ENCODE results near the gene PEX5L. TPM values are rescaled to one million over a fixed set of nuclear protein-coding genes. Genes with fewer than 3 reads are reported as not detected.
A peak's percentile ranks its signal among the peaks of the same experiment; 100 is the strongest.

PEX5L gene
- polyA plus RNA-seq, 2 of the 4 experiments (the other 2 are of a cell fraction): 0.06 to 0.08 TPM

DNA sequence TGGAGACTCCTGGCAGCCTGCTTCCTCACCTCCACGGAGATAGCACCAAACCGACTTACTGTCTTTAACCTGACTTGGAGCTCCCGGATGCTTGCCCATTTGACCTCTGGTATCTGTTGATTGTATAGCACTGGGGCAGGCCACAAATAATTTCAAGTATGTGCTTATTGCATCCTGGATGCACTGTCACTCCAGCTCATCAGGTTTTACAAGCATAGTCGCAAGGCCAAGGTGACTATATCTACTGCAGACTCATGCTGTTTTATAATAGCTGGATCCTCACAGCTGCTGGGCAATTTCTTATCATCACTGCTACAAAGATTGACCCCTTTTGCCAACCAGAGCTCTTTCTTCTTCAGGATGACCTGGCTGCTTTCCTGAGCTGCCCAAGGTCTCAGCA lies 45.6 kb downstream of the PEX5L start:
- FAIRE-seq (no peak), DNase-seq (ENCODE audit: low read depth in 1 of 2, low spot score in 1 of 2) (peak in 1 of 2 experiments; percentile 74), ATAC-seq (peak; percentile 68 to 76; a peak in 4 of 6 replicates)
- H3K27ac ChIP-seq: no peak overlapping the region
- H3K4me1 ChIP-seq: peaks cover 15% of the 10 kb centered on the region; the same call in 1 of the 3 replicates
- H3K9me3 ChIP-seq: no peaks in the 10 kb centered on the region
- peak; percentile 36; the same call in 1 of the 2 replicates for TF ChIP-seq GATA3 (IDR thresholded peaks at IDR 0.05; ENCODE audit: borderline replicate concordance)
- TF ChIP-seq, protein P1, sequence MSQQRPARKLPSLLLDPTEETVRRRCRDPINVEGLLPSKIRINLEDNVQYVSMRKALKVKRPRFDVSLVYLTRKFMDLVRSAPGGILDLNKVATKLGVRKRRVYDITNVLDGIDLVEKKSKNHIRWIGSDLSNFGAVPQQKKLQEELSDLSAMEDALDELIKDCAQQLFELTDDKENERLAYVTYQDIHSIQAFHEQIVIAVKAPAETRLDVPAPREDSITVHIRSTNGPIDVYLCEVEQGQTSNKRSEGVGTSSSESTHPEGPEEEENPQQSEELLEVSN (IDR thresholded peaks at IDR 0.05; ENCODE audit: borderline replicate concordance, low read depth): no peak
- ChIA-PET CTCF (interaction anchor here (1.0 kb wide), 1 partner anchor 62 kb away, joined by 3 read pairs; no protein-coding TSS in a partner anchor), POLR2A (interaction anchor here (1.0 kb wide), 1 partner anchor 62 kb away, joined by 4 read pairs; no protein-coding TSS in a partner anchor)
- no peak overlapping the region for H3K4me3 ChIP-seq
- 13% methylated on average over 4 of the region's 4 CpGs for WGBS (ENCODE audit: missing lambda C conversion rate)
- peak overlapping the region; percentile 25 for H3K4me2 ChIP-seq

DNA sequence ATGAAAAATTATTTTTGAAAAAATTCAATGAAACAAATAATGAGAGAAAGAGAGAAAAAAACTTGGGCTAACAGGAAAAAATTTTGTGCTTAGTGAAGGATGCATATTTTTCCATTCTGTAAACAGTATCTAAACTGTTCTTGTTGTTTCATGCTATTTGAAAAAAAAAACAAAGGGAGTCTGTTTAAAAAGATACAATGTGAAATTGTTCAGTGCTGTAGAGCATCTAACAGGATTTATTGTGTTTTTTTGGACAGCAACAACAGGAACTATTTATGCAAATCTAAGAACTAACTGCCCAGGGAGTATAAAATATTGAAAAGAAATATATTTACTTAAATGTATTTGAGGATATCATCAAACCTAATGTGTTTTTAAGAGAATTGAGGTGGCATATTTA lies 55.1 kb downstream of the PEX5L start:
- H3K27ac ChIP-seq: no peak overlapping the region
- no peaks in the 10 kb centered on the region for H3K9me3 ChIP-seq
- no peak overlapping the region for H3K4me3 ChIP-seq
- CTCF ChIA-PET: no interaction called here
- H3K4me2 ChIP-seq: no peak overlapping the region
- no peak for ATAC-seq
- POLR2A ChIA-PET: no interaction called here
- no peak for DNase-seq (ENCODE audit: low read depth in 1 of 2, low spot score in 1 of 2)
- H3K4me1 ChIP-seq: no peaks in the 10 kb centered on the region
- no peak for FAIRE-seq
- TF ChIP-seq CHD2 (IDR thresholded peaks at IDR 0.05; ENCODE audit: low read length, partially characterized antibody) (no peak), ZNF302 (CRISPR knock-in tag; IDR thresholded peaks at IDR 0.05) (no peak), BHLHE40 (IDR thresholded peaks at IDR 0.05; ENCODE audit: low read depth, low read length) (no peak)
- TF ChIP-seq, protein P2, sequence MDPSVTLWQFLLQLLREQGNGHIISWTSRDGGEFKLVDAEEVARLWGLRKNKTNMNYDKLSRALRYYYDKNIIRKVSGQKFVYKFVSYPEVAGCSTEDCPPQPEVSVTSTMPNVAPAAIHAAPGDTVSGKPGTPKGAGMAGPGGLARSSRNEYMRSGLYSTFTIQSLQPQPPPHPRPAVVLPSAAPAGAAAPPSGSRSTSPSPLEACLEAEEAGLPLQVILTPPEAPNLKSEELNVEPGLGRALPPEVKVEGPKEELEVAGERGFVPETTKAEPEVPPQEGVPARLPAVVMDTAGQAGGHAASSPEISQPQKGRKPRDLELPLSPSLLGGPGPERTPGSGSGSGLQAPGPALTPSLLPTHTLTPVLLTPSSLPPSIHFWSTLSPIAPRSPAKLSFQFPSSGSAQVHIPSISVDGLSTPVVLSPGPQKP (IDR thresholded peaks at IDR 0.05; ENCODE audit: low read depth, low read length): no peak
- TF ChIP-seq, protein P3, sequence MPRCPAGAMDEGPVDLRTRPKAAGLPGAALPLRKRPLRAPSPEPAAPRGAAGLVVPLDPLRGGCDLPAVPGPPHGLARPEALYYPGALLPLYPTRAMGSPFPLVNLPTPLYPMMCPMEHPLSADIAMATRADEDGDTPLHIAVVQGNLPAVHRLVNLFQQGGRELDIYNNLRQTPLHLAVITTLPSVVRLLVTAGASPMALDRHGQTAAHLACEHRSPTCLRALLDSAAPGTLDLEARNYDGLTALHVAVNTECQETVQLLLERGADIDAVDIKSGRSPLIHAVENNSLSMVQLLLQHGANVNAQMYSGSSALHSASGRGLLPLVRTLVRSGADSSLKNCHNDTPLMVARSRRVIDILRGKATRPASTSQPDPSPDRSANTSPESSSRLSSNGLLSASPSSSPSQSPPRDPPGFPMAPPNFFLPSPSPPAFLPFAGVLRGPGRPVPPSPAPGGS (IDR thresholded peaks at IDR 0.05): no peak
- TF ChIP-seq, protein P4, sequence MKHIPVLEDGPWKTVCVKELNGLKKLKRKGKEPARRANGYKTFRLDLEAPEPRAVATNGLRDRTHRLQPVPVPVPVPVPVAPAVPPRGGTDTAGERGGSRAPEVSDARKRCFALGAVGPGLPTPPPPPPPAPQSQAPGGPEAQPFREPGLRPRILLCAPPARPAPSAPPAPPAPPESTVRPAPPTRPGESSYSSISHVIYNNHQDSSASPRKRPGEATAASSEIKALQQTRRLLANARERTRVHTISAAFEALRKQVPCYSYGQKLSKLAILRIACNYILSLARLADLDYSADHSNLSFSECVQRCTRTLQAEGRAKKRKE (CRISPR knock-in tag; IDR thresholded peaks at IDR 0.05; ENCODE audit: low read depth): no peak

DNA sequence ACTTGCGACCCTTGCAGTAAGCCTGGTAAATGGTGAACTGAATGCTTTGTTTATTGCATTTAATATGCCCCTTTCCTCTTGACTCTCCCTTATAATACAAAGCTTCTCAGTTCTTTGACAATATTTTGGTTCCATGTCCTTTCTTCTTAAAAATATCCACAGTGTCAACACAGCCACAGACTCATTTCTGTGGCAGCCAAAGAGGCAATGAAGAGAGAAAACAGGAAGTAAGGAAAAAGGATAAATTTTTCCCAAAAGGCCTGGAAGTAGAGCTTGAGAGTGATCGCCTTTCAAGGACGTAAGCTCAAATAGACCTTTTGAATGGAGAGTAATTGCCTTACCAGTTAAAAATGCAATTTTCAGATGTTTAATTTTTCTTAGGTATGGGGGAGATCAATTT lies 59.4 kb downstream of the PEX5L start:
- TF ChIP-seq MAZ (IDR thresholded peaks at IDR 0.05; ENCODE audit: borderline replicate concordance, low read depth, low read length): no peak
- DNase-seq (ENCODE audit: low read depth in 1 of 2, low spot score in 1 of 2) (no peak), FAIRE-seq (no peak), ATAC-seq (no peak)
- Histone ChIP-seq H3K4me1 (no peaks in the 10 kb centered on the region), H3K9me3 (no peaks in the 10 kb centered on the region), H3K4me3 (no peak overlapping the region), H3K4me2 (no peak overlapping the region), H3K27ac (no peak overlapping the region)
- ChIA-PET CTCF (no interaction called here), POLR2A (no interaction called here)
- 82% methylated on average over 3 of the region's 3 CpGs for WGBS (ENCODE audit: missing lambda C conversion rate)

DNA sequence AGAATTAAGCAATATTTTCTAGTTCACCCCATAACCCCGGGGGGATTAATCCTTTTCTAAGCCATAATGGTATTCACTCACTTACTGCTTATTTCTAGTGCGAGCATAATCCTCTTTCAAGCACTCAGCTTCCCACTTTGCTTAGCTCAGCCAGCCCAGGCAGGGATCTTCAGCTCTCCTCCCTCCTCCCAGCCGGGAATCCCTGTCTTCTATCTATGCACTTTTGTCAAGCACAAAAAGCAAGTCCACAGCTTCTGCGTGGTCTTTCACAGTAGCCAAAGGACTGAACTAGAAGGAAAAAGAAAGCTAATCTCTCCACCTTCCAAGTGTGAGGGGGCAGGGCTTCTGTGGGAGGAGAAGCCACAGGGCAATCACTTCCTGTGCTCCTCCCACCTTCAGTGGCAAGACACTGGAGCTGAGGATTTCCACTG lies 62.8 kb downstream of the PEX5L start:
- Histone ChIP-seq H3K27ac (no peak overlapping the region), H3K4me2 (no peak overlapping the region), H3K4me3 (no peak overlapping the region), H3K4me1 (0 out of 3 replicates have a peak, but pooled peaks cover 8% of the 10 kb centered on the region), H3K9me3 (no peaks in the 10 kb centered on the region)
- TF ChIP-seq, protein P5, sequence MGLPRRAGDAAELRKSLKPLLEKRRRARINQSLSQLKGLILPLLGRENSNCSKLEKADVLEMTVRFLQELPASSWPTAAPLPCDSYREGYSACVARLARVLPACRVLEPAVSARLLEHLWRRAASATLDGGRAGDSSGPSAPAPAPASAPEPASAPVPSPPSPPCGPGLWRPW (IDR thresholded peaks at IDR 0.05): no peak
- CTCF ChIA-PET: no interaction called here
- DNase-seq (ENCODE audit: low read depth in 1 of 2, low spot score in 1 of 2) (no peak), FAIRE-seq (no peak), ATAC-seq (no peak)
- POLR2A ChIA-PET: no interaction called here
- 20% methylated on average over 4 of the region's 4 CpGs for WGBS (ENCODE audit: missing lambda C conversion rate)

DNA sequence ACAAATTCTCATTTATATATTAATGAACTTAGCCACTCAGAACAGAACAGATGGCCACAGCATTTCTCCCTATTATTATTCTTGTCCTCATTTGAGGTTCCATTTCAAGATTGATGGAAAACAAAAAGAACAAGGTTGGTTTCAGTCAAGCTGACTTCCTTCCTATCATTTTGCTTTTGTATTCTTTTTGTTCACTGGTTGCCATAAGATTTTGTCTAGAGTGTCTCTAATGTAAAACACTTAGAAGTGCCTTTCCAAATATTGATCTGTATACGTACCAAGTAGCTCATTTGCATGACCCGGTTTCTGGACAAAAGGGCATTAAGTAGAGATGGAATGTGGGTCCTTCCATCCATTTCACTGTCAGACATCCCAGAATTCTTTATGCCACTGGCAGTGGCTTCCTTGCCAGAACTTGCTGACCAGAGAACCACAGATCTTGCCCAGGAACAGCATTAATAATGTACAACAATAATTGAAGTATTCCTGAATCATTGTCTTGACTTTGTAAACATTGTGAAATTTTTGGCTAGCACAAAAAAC lies 63.8 kb downstream of the PEX5L start:
- Histone ChIP-seq H3K4me3 (no peak overlapping the region), H3K4me2 (no peak overlapping the region), H3K27ac (no peak overlapping the region), H3K4me1 (0 out of 3 replicates have a peak, but pooled peaks cover 8% of the 10 kb centered on the region), H3K9me3 (no peaks in the 10 kb centered on the region)
- no peak for ATAC-seq
- no peak for DNase-seq (ENCODE audit: low read depth in 1 of 2, low spot score in 1 of 2)
- WGBS (ENCODE audit: missing lambda C conversion rate): 58% methylated on average over 2 of the region's 2 CpGs
- ChIA-PET CTCF (interaction anchor here (1.0 kb wide), 1 partner anchor 8 kb away, joined by 3 read pairs; no protein-coding TSS in a partner anchor), POLR2A (no interaction called here)
- no peak for FAIRE-seq
- no peak for TF ChIP-seq FOXS1 (CRISPR knock-in tag; IDR thresholded peaks at IDR 0.05)
- no peak for TF ChIP-seq EHMT2 (IDR thresholded peaks at IDR 0.05; ENCODE audit: low read depth)
- TF ChIP-seq TFCP2L1 (CRISPR knock-in tag; IDR thresholded peaks at IDR 0.05): no peak
- no peak for TF ChIP-seq KDM5A (IDR thresholded peaks at IDR 0.05)
- TF ChIP-seq SREBF2 (IDR thresholded peaks at IDR 0.05): no peak
- TF ChIP-seq JUN (IDR thresholded peaks at IDR 0.05): no peak
- no peak for TF ChIP-seq CBX2 (IDR thresholded peaks at IDR 0.05; ENCODE audit: borderline replicate concordance, low read depth)
- TF ChIP-seq ZC3H11A (IDR thresholded peaks at IDR 0.05): no peak
- no peak for TF ChIP-seq MYC (IDR thresholded peaks at IDR 0.05; ENCODE audit: borderline replicate concordance, low read length)
- no peak for TF ChIP-seq EP300 (IDR thresholded peaks at IDR 0.05)
- TF ChIP-seq RARB (CRISPR knock-in tag; IDR thresholded peaks at IDR 0.05): no peak
- no peak for TF ChIP-seq CEBPB (IDR thresholded peaks at IDR 0.05)
- no peak for TF ChIP-seq RAD21 (conservative IDR thresholded peaks at IDR 0.05 in 1 of 2, IDR thresholded peaks at IDR 0.05 in 1 of 2)
- no peak for TF ChIP-seq NR3C1 (IDR thresholded peaks at IDR 0.05)
- TF ChIP-seq BHLHE40 (IDR thresholded peaks at IDR 0.05; ENCODE audit: low read depth, low read length): no peak

Data from A549 (cell line).